Colon (tissue), 2 donors: ENCODE data around the gene MYH15.
"Not testable (repeated sequence)": the region's sequence is repeated elsewhere in the genome, so short reads cannot be mapped to it uniquely, and the experiment has no call there.

ENCODE experiments used
- FAIRE-seq: peaks from 2 replicates; lab custom pipeline; 2012; peaks lifted over from hg19 to GRCh38; lab: Jason Lieb, UNC
- donor health status: control.
- donor health status: control.

The MYH15 gene

GRCh38 chr3:108387063-108387462 lies 123.3 kb downstream of the MYH15 start:
- no peak for FAIRE-seq

- FAIRE-seq = no peak
These were observed 127.1 kb downstream of the MYH15 start for GRCh38 chr3:108383306-108383705.

- FAIRE-seq = no peak
These were observed 128.8 kb downstream of the MYH15 start for GRCh38 chr3:108381529-108382140.

- FAIRE-seq = no peak
These were observed 130.1 kb downstream of the MYH15 start for GRCh38 chr3:108380128-108380795.

- FAIRE-seq = not testable (repeated sequence)
These were observed 131.4 kb downstream of the MYH15 start for GRCh38 chr3:108378952-108379342.

- no peak for FAIRE-seq
These were observed 132.0 kb downstream of the MYH15 start for GRCh38 chr3:108378153-108378951.

GRCh38 chr3:108377384-108377783 lies 133.0 kb downstream of the MYH15 start:
- FAIRE-seq = no peak

GRCh38 chr3:108376026-108376425 lies 134.4 kb downstream of the MYH15 start:
- no peak for FAIRE-seq

GRCh38 chr3:108359011-108359410 lies 151.4 kb downstream of the MYH15 start:
- no peak for FAIRE-seq

GRCh38 chr3:108357042-108357441 lies 153.4 kb downstream of the MYH15 start:
- no peak for FAIRE-seq

GRCh38 chr3:108354562-108354961 lies 155.8 kb downstream of the MYH15 start:
- no peak for FAIRE-seq

GRCh38 chr3:108352176-108352575 lies 158.2 kb downstream of the MYH15 start:
- no peak for FAIRE-seq

GRCh38 chr3:108346301-108347227 lies 163.8 kb downstream of the MYH15 start:
- no peak for FAIRE-seq

GRCh38 chr3:108345492-108346205 lies 164.7 kb downstream of the MYH15 start:
- FAIRE-seq = no peak

- no peak for FAIRE-seq
These were observed 166.9 kb downstream of the MYH15 start for GRCh38 chr3:108343491-108343890.

GRCh38 chr3:108342837-108343486 lies 167.4 kb downstream of the MYH15 start:
- no peak for FAIRE-seq

- FAIRE-seq = no peak
These were observed 168.5 kb downstream of the MYH15 start for GRCh38 chr3:108341911-108342310.

- no peak for FAIRE-seq
These were observed 171.4 kb downstream of the MYH15 start for GRCh38 chr3:108338901-108339545.

- no peak for FAIRE-seq
These were observed 175.7 kb downstream of the MYH15 start for GRCh38 chr3:108334701-108335100.

- no peak for FAIRE-seq
These were observed 176.4 kb downstream of the MYH15 start for GRCh38 chr3:108333961-108334360.
